HL-60/S4 treated with phorbol 12-myristate 13-acetate at 8.2 ng/mL for 4 days and 3 days (cell line): ENCODE data around the gene XPO6.
"Not testable (repeated sequence)": the region's sequence is repeated elsewhere in the genome, so short reads cannot be mapped to it uniquely, and the experiment has no call there.

Experiments used
- in situ Hi-C: fragments of 300-500 bp; cut with MboI; formaldehyde crosslinking; loops from 2 replicates; pipeline ENCODE4 v1.15.0; 2022; ENCODE audit warnings: low sequenced_read_pairs

XPO6 gene

GRCh38 chr16:28211758-28212531 is at the start of gene XPO6:
Gene XPO6, minus strand, starts transcription at chr16:28211965. Its CDS starts 597 bp downstream, at chr16:28211368.
- in situ Hi-C loops: no loop called here

- in situ Hi-C loops: no loop called here
Measured at GRCh38 chr16:28260193-28260592, 48.4 kb upstream of the XPO6 start.

- in situ Hi-C loops: no loop called here
Measured at GRCh38 chr16:28259781-28260150, 48.0 kb upstream of the XPO6 start.

GRCh38 chr16:28259091-28259780 is 47.5 kb upstream of the XPO6 start:
- in situ Hi-C loops: no loop called here

GRCh38 chr16:28258567-28258966 is 46.8 kb upstream of the XPO6 start:
- in situ Hi-C loops: no loop called here

- in situ Hi-C loops: no loop called here
Measured at GRCh38 chr16:28257256-28257655, 45.5 kb upstream of the XPO6 start.

GRCh38 chr16:28255838-28256237 is 44.1 kb upstream of the XPO6 start:
- in situ Hi-C loops: no loop called here

GRCh38 chr16:28254158-28254557 is 42.4 kb upstream of the XPO6 start:
- in situ Hi-C loops: no loop called here

GRCh38 chr16:28250999-28251398 is 39.2 kb upstream of the XPO6 start:
- in situ Hi-C loops: no loop called here

GRCh38 chr16:28249483-28249882 is 37.7 kb upstream of the XPO6 start:
- in situ Hi-C loops: loop anchor here (25.0 kb wide), 1 partner anchor 287 kb away; no protein-coding TSS in a partner anchor

GRCh38 chr16:28241924-28242323 is 30.2 kb upstream of the XPO6 start:
- in situ Hi-C loops: loop anchor here (25.0 kb wide), 1 partner anchor 280 kb away; no protein-coding TSS in a partner anchor

GRCh38 chr16:28237754-28238357 is 26.1 kb upstream of the XPO6 start:
- in situ Hi-C loops: loop anchor here (10.0 to 25.0 kb wide), 2 partner anchors 57 to 276 kb away; partner anchors contain the start of gene SBK1

GRCh38 chr16:28231763-28232162 is 20.0 kb upstream of the XPO6 start:
- in situ Hi-C loops: loop anchor here (10.0 to 25.0 kb wide), 2 partner anchors 63 to 269 kb away; partner anchors contain the start of gene SBK1

GRCh38 chr16:28223909-28224308 is 12.1 kb upstream of the XPO6 start:
- in situ Hi-C loops: not testable (repeated sequence)

- in situ Hi-C loops: not testable (repeated sequence)
Measured at GRCh38 chr16:28219777-28220176, 8.0 kb upstream of the XPO6 start.

GRCh38 chr16:28219282-28219681 is 7.5 kb upstream of the XPO6 start:
- in situ Hi-C loops: no loop called here

- in situ Hi-C loops: no loop called here
Measured at GRCh38 chr16:28218109-28218508, 6.3 kb upstream of the XPO6 start.

GRCh38 chr16:28217326-28217725 is 5.6 kb upstream of the XPO6 start:
- in situ Hi-C loops: no loop called here

GRCh38 chr16:28213396-28213795 is 1.6 kb upstream of the XPO6 start:
- in situ Hi-C loops: no loop called here

- in situ Hi-C loops: no loop called here
Measured at GRCh38 chr16:28212532-28212873, 738 bp upstream of the XPO6 start.

- in situ Hi-C loops: no loop called here
Measured at GRCh38 chr16:28210979-28211588, 681 bp downstream of the XPO6 start.
